CD4-positive, CD25-positive, alpha-beta regulatory T cell (primary cell): ENCODE measurements around the gene PLPP2. TPM values are rescaled to one million over a fixed set of nuclear protein-coding genes. Genes with fewer than 3 reads are reported as not detected.
A peak's percentile ranks its signal among the peaks of the same experiment; 100 is the strongest.

Experiments
- ATAC-seq, 2 donors: fragments of 150-1000 bp; cut with Tn5 transposase; one replicate each; pipeline ENCODE4 v1.10.0; 2021; ENCODE audit warnings: low read depth in 2 of 2, moderate number of reproducible peaks in 2 of 2, moderate library complexity in 1 of 2
- DNase-seq, 3 donors: peaks; one replicate each; pipeline versions ENCODE4 v3.0.0 to v3.0.0-alpha.2; 2012 to 2022; ENCODE audit warnings: mixed read lengths in 1 of 3
- H3K27ac ChIP-seq: one replicate; pipeline ENCODE4 v1.7.0; 2013; ENCODE audit warnings: mild to moderate bottlenecking, low read length; ENCODE audit not compliant: insufficient read depth, poor library complexity, severe bottlenecking
- H3K27me3 ChIP-seq: one replicate; pipeline ENCODE4 v1.7.0; 2013; ENCODE audit warnings: low read length; ENCODE audit not compliant: control insufficient read depth, insufficient read depth
- H3K36me3 ChIP-seq: one replicate; pipeline ENCODE4 v1.7.0; 2013; ENCODE audit warnings: mild to moderate bottlenecking, low read length, moderate library complexity; ENCODE audit not compliant: control insufficient read depth, insufficient read depth
- H3K4me1 ChIP-seq: 2 replicates; pipeline ENCODE4 v1.7.0; 2013; ENCODE audit warnings: mild to moderate bottlenecking, low read length; ENCODE audit not compliant: insufficient read depth, control insufficient read depth, poor library complexity, severe bottlenecking
- H3K4me3 ChIP-seq: one replicate; pipeline ENCODE4 v1.7.0; 2013; ENCODE audit warnings: low read depth, mild to moderate bottlenecking, low read length, moderate library complexity
- H3K9me3 ChIP-seq, 2 experiments: 1 replicate in 1 of 2; 2 replicates in 1 of 2; pipeline ENCODE4 v1.7.0; 2013; ENCODE audit warnings: low read length in 2 of 2, mild to moderate bottlenecking in 1 of 2, moderate library complexity in 1 of 2; ENCODE audit not compliant: control insufficient read depth in 2 of 2
- H3K27ac Mint-ChIP-seq, 3 donors: one replicate each; pipeline ENCODE4 v1.8.0; 2020 to 2022; ENCODE audit warnings: mild to moderate bottlenecking in 3 of 3, mixed read lengths in 3 of 3, moderate library complexity in 2 of 3
- H3K27me3 Mint-ChIP-seq: one replicate; pipeline ENCODE4 v1.8.0; 2022; ENCODE audit warnings: mild to moderate bottlenecking, mixed read lengths
- H3K36me3 Mint-ChIP-seq: one replicate; pipeline ENCODE4 v1.8.0; 2020; ENCODE audit warnings: mixed read lengths
- H3K4me1 Mint-ChIP-seq, 4 donors: one replicate each; pipeline ENCODE4 v1.8.0; 2020 to 2022; ENCODE audit warnings: mixed read lengths in 4 of 4, mild to moderate bottlenecking in 1 of 4
- H3K4me3 Mint-ChIP-seq, 4 donors: one replicate each; pipeline ENCODE4 v1.8.0; 2020 to 2022; ENCODE audit warnings: mild to moderate bottlenecking in 4 of 4, mixed read lengths in 4 of 4, moderate library complexity in 3 of 4
- H3K9me3 Mint-ChIP-seq, 7 donors: one replicate each; pipeline ENCODE4 v1.8.0; 2020 to 2022; ENCODE audit warnings: mixed read lengths in 7 of 7, mild to moderate bottlenecking in 3 of 7, moderate library complexity in 2 of 7
- polyA plus RNA-seq, 4 donors: library from polyadenylated mRNA; unstranded; fragments of 300-500 nt; fragmentation: Illumina TruSeq; gene quantifications; one replicate each; pipeline ENCODE4 v1.2.3, GENCODE V29; 2021
- total RNA-seq: library from RNA; stranded (reverse); gene quantifications from one replicate; pipeline ENCODE4 v1.2.3, GENCODE V29; 2022

PLPP2 gene
- total and polyA plus RNA-seq, 5 donors from 2014 or later: 0.12 to 0.22 TPM; not detected in 3

DNA sequence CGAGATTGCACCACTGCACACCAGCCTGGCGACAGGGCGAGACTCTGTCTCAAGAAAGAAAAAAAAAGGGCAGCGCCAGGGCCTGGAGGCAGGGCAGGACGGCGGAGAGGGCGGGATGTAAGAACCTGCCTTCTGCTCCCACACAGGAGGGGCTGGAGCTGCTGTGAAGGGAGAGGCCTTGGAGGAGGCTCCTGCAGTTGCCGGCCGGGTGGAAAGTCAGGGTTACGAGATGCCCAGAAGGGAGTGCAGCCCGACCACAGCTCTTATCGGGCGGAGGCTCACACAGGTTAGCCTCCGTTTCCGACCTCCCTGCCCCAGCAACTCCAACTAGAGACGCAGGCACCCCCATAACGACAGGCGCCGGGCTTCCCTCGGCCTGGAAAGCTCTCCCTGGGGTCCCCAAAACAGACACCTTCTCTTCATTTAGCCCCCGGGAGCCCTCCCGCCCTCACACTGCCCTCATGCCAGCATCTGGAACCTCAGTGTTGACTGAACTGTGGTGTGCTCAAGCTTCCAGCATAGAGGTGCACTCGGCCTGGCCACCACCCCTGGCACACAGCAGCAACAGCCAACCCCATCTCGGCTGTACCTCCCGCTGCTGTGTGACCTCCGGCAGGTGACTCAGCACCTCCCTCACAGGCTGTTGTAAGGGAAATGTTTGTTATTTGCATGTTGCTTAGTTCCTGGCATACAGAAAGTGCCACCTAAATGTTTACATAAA lies 1.4 kb downstream of the PLPP2 start:
- H3K9me3 ChIP-seq: no peaks in the 10 kb centered on the region
- peaks cover 4% of the 10 kb centered on the region for H3K27me3 ChIP-seq
- H3K36me3 Mint-ChIP-seq: no peaks in the 10 kb centered on the region
- peaks cover 0 to 3% (median 0%) of the 10 kb centered on the region in 7 donors for H3K9me3 Mint-ChIP-seq
- peak in 1 of 3 donors; percentile 44 for DNase-seq
- ATAC-seq: peak; percentile 54 to 66
- H3K36me3 ChIP-seq: no peaks in the 10 kb centered on the region
- no peak overlapping the region for H3K4me3 ChIP-seq
- H3K4me1 Mint-ChIP-seq: peaks cover 0 to 17% (median under 1%) of the 10 kb centered on the region in 4 donors
- H3K27ac ChIP-seq: no peak overlapping the region
- H3K27me3 Mint-ChIP-seq: peaks cover 56% of the 10 kb centered on the region
- no peak overlapping the region for H3K27ac Mint-ChIP-seq
- H3K4me3 Mint-ChIP-seq: peak overlapping the region in 2 of 4 donors; percentile 22 to 69
- peaks cover 11% of the 10 kb centered on the region for H3K4me1 ChIP-seq

DNA sequence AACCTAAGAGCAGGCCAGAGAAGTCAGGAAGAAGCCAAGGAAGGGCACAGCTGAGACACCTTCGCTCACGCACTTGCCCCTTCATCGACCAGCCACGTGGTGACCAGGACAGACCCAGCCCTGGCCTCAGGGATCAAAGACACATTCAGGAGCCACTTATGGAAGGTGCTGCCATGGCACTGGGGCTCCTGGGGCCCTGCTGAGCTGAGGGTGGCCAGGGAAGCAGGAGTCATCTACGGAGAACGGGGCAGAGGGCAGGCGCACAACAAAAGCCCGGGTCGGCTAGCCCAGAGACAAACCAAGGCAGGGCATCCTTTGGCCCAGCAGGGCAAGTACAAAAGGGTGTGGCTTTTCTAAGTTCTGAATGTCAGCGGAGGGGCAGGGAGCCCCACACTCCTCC lies 2.3 kb downstream of the PLPP2 start:
- Mint-ChIP-seq H3K9me3 (peaks cover 0 to 3% (median 0%) of the 10 kb centered on the region in 7 donors), H3K4me1 (peaks cover 0 to 10% (median 0%) of the 10 kb centered on the region in 4 donors), H3K27me3 (peaks cover 57% of the 10 kb centered on the region), H3K4me3 (no peak overlapping the region), H3K27ac (no peak overlapping the region), H3K36me3 (no peaks in the 10 kb centered on the region)
- Histone ChIP-seq H3K36me3 (no peaks in the 10 kb centered on the region), H3K4me1 (peaks cover 11% of the 10 kb centered on the region), H3K27me3 (peaks cover 4% of the 10 kb centered on the region), H3K9me3 (no peaks in the 10 kb centered on the region), H3K27ac (no peak overlapping the region), H3K4me3 (no peak overlapping the region)
- no peak for ATAC-seq
- DNase-seq: no peak

DNA sequence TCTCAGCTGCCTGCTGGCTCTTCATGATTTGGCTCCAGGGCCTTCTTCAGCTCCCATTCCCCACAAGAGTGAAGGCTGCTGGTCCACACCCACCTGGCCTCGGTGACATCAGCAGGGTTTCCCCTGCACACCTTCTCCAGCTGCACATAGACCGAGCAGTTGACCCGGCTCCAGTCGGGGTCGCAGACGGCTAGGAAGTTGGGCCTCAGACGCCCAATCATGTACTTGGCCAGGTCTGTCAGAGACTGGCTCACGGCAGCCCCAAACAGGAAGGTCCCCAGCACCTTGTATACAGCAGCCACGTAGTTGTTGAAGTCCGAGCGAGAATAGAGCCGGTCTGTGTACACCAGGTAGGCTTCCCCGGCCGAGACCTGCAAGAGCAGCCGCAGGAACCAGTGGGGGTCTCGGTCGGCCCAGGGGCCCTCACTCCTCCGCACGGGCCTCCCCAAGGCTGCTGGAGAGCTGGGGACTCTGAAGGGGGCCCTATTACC lies 3.8 kb downstream of the PLPP2 start:
- H3K9me3 Mint-ChIP-seq: peaks cover 0 to 3% (median 0%) of the 10 kb centered on the region in 7 donors
- H3K9me3 ChIP-seq: no peaks in the 10 kb centered on the region
- peaks cover 11% of the 10 kb centered on the region for H3K4me1 ChIP-seq
- H3K27ac ChIP-seq: no peak overlapping the region
- DNase-seq (no peak), ATAC-seq (no peak)
- no peaks in the 10 kb centered on the region for H3K36me3 ChIP-seq
- no peak overlapping the region for H3K4me3 Mint-ChIP-seq
- no peak overlapping the region for H3K4me3 ChIP-seq
- H3K27me3 Mint-ChIP-seq: peaks cover 52% of the 10 kb centered on the region
- no peaks in the 10 kb centered on the region for H3K36me3 Mint-ChIP-seq
- H3K27me3 ChIP-seq: no peaks in the 10 kb centered on the region
- H3K4me1 Mint-ChIP-seq: peaks cover 0 to 6% (median 0%) of the 10 kb centered on the region in 4 donors
- no peak overlapping the region for H3K27ac Mint-ChIP-seq

DNA sequence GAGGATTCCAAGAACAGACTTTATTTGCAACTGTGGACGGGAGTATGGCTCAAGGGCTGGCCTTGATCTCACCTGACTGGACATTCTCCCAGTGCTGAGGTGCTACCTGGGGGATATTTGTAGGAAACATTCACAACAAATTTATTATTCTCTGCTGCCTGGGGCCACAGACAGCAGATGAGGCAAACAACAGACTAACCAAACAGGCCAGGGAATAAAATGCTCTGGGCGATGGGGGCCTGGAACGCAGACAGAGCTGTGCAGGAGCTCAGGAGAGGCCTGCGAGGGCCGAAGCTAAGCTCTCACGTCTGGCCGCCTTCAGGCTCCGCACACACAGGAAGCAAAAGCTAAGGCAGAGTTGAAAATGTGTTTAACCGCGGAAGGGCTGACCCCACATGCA lies 7.8 kb downstream of the PLPP2 start:
- Mint-ChIP-seq H3K27ac (no peak overlapping the region), H3K9me3 (no peaks in the 10 kb centered on the region), H3K4me1 (no peaks in the 10 kb centered on the region), H3K27me3 (peaks cover 41% of the 10 kb centered on the region), H3K36me3 (no peaks in the 10 kb centered on the region), H3K4me3 (no peak overlapping the region)
- Histone ChIP-seq H3K9me3 (no peaks in the 10 kb centered on the region), H3K27me3 (no peaks in the 10 kb centered on the region), H3K4me1 (no peaks in the 10 kb centered on the region), H3K4me3 (no peak overlapping the region), H3K27ac (no peak overlapping the region), H3K36me3 (no peaks in the 10 kb centered on the region)
- DNase-seq: no peak
- no peak for ATAC-seq

DNA sequence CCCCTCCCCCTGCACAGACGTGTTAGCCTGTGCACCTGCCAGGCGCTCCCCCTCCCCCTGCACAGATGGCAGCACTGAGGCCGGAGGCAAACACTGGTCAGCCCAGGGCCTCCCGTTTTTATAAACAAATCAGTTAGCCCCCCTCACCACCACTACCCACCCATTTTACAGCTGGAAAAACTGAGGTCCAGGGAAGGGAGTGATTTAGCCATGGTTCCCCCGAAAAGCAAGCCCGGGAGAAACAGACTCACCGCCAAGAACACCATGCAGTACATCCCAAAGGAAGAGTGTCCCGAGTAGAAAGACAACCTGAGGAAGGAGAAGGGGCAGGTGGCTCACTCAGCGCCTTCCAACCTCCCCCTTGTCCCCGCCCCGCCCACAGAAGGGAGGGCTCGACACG lies 8.7 kb downstream of the PLPP2 start:
- H3K36me3 Mint-ChIP-seq: no peaks in the 10 kb centered on the region
- no peaks in the 10 kb centered on the region for H3K9me3 ChIP-seq
- no peaks in the 10 kb centered on the region for H3K4me1 ChIP-seq
- H3K9me3 Mint-ChIP-seq: no peaks in the 10 kb centered on the region
- H3K27me3 Mint-ChIP-seq: peaks cover 41% of the 10 kb centered on the region
- H3K27ac Mint-ChIP-seq: no peak overlapping the region
- H3K4me3 ChIP-seq: no peak overlapping the region
- no peak overlapping the region for H3K4me3 Mint-ChIP-seq
- no peaks in the 10 kb centered on the region for H3K27me3 ChIP-seq
- H3K4me1 Mint-ChIP-seq: no peaks in the 10 kb centered on the region
- ATAC-seq: no peak
- DNase-seq: no peak
- H3K27ac ChIP-seq: no peak overlapping the region
- no peaks in the 10 kb centered on the region for H3K36me3 ChIP-seq

DNA sequence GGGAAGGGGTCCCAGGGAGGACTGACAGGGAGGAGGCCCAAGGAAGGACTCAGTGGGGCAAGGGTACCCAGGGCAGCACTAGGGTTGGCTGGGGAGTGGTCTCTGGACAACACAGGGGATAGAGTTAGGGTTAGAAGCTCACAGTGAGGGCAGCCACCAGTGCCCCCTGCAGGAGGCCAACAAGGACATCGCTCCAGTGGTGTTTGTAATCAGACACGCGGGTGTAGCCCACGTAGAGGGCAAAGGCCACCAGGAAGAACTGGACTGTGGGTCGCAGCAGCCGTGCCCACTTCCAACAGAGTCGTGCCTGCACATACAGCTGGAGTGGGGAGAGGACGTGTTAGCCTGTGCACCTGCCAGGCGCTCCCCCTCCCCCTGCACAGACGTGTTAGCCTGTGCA lies 9.2 kb downstream of the PLPP2 start:
- Mint-ChIP-seq H3K9me3 (no peaks in the 10 kb centered on the region), H3K27ac (no peak overlapping the region), H3K27me3 (peaks cover 41% of the 10 kb centered on the region), H3K4me1 (no peaks in the 10 kb centered on the region), H3K36me3 (no peaks in the 10 kb centered on the region), H3K4me3 (no peak overlapping the region)
- no peak overlapping the region for H3K27ac ChIP-seq
- H3K9me3 ChIP-seq: no peaks in the 10 kb centered on the region
- DNase-seq: no peak
- H3K4me3 ChIP-seq: no peak overlapping the region
- ATAC-seq: no peak
- no peaks in the 10 kb centered on the region for H3K27me3 ChIP-seq
- H3K36me3 ChIP-seq: no peaks in the 10 kb centered on the region
- H3K4me1 ChIP-seq: no peaks in the 10 kb centered on the region

DNA sequence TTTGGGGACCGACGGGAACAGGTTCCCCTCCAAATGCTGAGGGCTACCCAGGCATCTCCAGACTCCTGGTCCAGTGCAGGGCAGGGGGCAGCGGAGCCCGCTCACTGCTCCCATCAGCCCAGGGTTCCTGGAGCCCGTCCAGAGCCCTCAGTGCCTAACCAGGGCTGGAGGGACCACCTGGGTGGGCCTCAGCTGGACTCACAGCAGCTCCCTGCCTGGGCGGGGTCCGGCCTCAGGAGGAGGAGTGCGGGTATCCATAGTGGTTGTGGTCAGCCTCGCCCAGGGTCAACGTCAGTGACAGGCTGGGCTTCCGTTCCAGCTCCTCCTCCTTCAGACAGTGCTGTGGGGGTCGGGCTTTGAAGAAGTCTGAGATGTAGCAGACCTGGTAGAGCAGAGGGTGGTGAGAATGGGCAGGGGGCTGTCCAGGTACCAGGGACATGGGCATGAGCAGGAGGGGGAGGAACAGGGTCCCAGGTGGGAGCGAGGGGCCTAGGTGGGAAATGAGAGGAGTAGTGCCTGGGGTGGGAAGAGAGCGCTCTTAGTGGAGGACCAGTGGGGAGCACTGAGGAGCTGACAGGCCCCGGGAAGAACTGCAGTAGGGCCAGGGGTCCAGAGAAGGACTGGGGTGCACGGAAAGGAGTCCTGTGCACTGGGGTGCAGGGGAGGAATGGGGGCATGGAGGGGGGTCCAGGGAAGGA lies 9.9 kb downstream of the PLPP2 start:
- Histone ChIP-seq H3K9me3 (no peaks in the 10 kb centered on the region), H3K4me1 (no peaks in the 10 kb centered on the region), H3K27ac (no peak overlapping the region), H3K4me3 (no peak overlapping the region), H3K36me3 (no peaks in the 10 kb centered on the region), H3K27me3 (no peaks in the 10 kb centered on the region)
- H3K9me3 Mint-ChIP-seq: no peaks in the 10 kb centered on the region
- H3K4me3 Mint-ChIP-seq: no peak overlapping the region
- ATAC-seq (no peak), DNase-seq (no peak)
- no peak overlapping the region for H3K27ac Mint-ChIP-seq
- H3K36me3 Mint-ChIP-seq: no peaks in the 10 kb centered on the region
- no peaks in the 10 kb centered on the region for H3K4me1 Mint-ChIP-seq
- peaks cover 39% of the 10 kb centered on the region for H3K27me3 Mint-ChIP-seq
